Prostate gland (tissue), 2 donors: ENCODE data around the gene CSNK1G3. TPM values are rescaled to one million over a fixed set of nuclear protein-coding genes. Genes with fewer than 3 reads are reported as not detected.
"Not testable (repeated sequence)": the region's sequence is repeated elsewhere in the genome, so short reads cannot be mapped to it uniquely, and the experiment has no call there.

Experiments
- DNase-seq: peaks from one replicate; pipeline ENCODE4 v3.0.0-alpha.2; 2019; ENCODE audit warnings: low spot score
- H3K27ac ChIP-seq, 2 donors: fragments of 200-600 bp; sonication (generic); 2 replicates each; pipeline ENCODE4 v1.5.1; 2017 to 2019
- H3K27me3 ChIP-seq: fragments of 200-600 bp; sonication (generic); replicated peaks from 2 replicates; pipeline ENCODE4 v1.5.1; 2019; ENCODE audit not compliant: insufficient read depth
- H3K36me3 ChIP-seq, 2 donors: fragments of 200-600 bp; sonication (generic); 1 replicate in 1 of 2; 2 replicates in 1 of 2; pipeline versions ENCODE4 v1.5.1 to v1.8.1; 2017 to 2019
- H3K4me1 ChIP-seq: fragments of 200-600 bp; sonication (generic); replicated peaks from 2 replicates; pipeline ENCODE4 v1.5.1; 2019
- H3K4me3 ChIP-seq, 2 donors: fragments of 200-600 bp; sonication (generic); 2 replicates each; pipeline ENCODE4 v1.5.1; 2017 to 2019
- H3K9me3 ChIP-seq: fragments of 200-600 bp; sonication (generic); 2 replicates; pipeline ENCODE4 v1.5.1; 2017
- CTCF ChIP-seq, 4 experiments: fragments of 200-600 bp in 2 of 4; fragments of 450-650 bp in 2 of 4; sonication (generic) in 2 of 4; IDR thresholded peaks; 1 replicate in 3 of 4; 2 replicates in 1 of 4; pipeline ENCODE4 v1.5.1; 2016 to 2019; ENCODE audit warnings: antibody characterized with exemption in 4 of 4, mild to moderate bottlenecking in 2 of 4, moderate library complexity in 2 of 4
- POLR2A ChIP-seq: fragments of 450-650 bp; IDR thresholded peaks from one replicate; pipeline ENCODE4 v1.6.1; 2016; ENCODE audit warnings: antibody characterized with exemption, mild to moderate bottlenecking
- POLR2AphosphoS5 ChIP-seq: sonication (generic); formaldehyde crosslinking; IDR thresholded peaks from one replicate; pipeline ENCODE4 v1.6.1; 2017; ENCODE audit warnings: antibody characterized with exemption
- WGBS: methylation state at CpG from one replicate; pipeline ENCODE4 v1.1.5; 2018; 5-methylcytosine and 5-hydroxymethylcytosine counted together
- intact Hi-C: fragments of 100-400 bp; cut with DNase I; formaldehyde crosslinking; loops from one replicate; pipeline ENCODE4 v1.14.2; 2022
- total RNA-seq, 2 donors: library from RNA; depleted of rRNA; stranded (reverse); fragments of >200 nt; gene quantifications; one replicate each; pipeline ENCODE4 v1.1.0, GENCODE V29; 2016

Gene CSNK1G3
- total RNA-seq, 2 donors from 2014 or later = 37.1 to 43.1 TPM

- no peaks in the 10 kb centered on the region for H3K9me3 ChIP-seq
- H3K27ac ChIP-seq = no peak overlapping the region
- H3K4me1 ChIP-seq = no peaks in the 10 kb centered on the region
- 97% methylated on average over 2 of the region's 2 CpGs for WGBS
- intact Hi-C loops = no loop called here
- no peak overlapping the region for H3K4me3 ChIP-seq
- no peaks in the 10 kb centered on the region for H3K36me3 ChIP-seq
- no peak for DNase-seq
- TF ChIP-seq POLR2AphosphoS5 (no peak), CTCF (IDR thresholded peaks at IDR 0.05) (no peak), POLR2A (no peak)
- no peaks in the 10 kb centered on the region for H3K27me3 ChIP-seq
These were observed 114.1 kb downstream of the CSNK1G3 start for GRCh38 chr5:123626051-123626450.

- intact Hi-C loops = no loop called here
- Histone ChIP-seq H3K27me3 (no peaks in the 10 kb centered on the region), H3K36me3 (no peaks in the 10 kb centered on the region), H3K27ac (no peak overlapping the region), H3K4me1 (no peaks in the 10 kb centered on the region), H3K9me3 (no peaks in the 10 kb centered on the region), H3K4me3 (no peak overlapping the region)
- DNase-seq = no peak
- WGBS = 87% methylated on average over 10 of the region's 10 CpGs
- TF ChIP-seq POLR2AphosphoS5 (no peak), POLR2A (no peak), CTCF (IDR thresholded peaks at IDR 0.05) (no peak)
These were observed 117.0 kb downstream of the CSNK1G3 start for GRCh38 chr5:123628860-123629544.

- Histone ChIP-seq H3K36me3 (no peaks in the 10 kb centered on the region), H3K27me3 (no peaks in the 10 kb centered on the region), H3K27ac (no peak overlapping the region), H3K4me3 (no peak overlapping the region), H3K9me3 (no peaks in the 10 kb centered on the region), H3K4me1 (no peaks in the 10 kb centered on the region)
- 93% methylated on average over 20 of the region's 21 CpGs for WGBS
- no peak for DNase-seq
- intact Hi-C loops = no loop called here
- no peak for TF ChIP-seq POLR2AphosphoS5
- TF ChIP-seq POLR2A = no peak
- TF ChIP-seq CTCF (IDR thresholded peaks at IDR 0.05) = no peak
These were observed 124.0 kb downstream of the CSNK1G3 start for GRCh38 chr5:123636006-123636405.

DNA sequence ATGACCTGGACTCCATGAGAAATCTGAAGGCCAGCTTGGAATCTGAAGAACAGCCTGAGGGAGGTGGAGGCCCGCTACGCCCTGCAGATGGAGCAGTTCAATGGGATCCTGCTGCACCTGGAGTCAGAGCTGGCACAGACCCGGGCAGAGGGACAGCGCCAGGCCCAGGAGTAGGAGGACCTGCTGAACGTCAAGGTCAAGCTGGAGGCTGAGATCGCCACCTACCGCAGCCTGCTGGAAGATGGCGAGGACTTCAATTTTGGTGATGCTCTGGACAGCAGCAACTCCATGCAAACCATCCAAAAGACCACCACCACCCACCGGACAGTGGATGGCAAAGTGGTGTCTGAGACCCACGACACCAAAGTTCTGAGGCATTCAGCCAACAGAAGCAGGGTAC, 125.1 kb downstream of the CSNK1G3 start:
- H3K4me3 ChIP-seq, H3K4me1 ChIP-seq, H3K36me3 ChIP-seq, DNase-seq, H3K27ac ChIP-seq, intact Hi-C loops, H3K27me3 ChIP-seq, H3K9me3 ChIP-seq: not testable (repeated sequence)
- over 99% methylated on average over 10 of the region's 10 CpGs for WGBS

DNA sequence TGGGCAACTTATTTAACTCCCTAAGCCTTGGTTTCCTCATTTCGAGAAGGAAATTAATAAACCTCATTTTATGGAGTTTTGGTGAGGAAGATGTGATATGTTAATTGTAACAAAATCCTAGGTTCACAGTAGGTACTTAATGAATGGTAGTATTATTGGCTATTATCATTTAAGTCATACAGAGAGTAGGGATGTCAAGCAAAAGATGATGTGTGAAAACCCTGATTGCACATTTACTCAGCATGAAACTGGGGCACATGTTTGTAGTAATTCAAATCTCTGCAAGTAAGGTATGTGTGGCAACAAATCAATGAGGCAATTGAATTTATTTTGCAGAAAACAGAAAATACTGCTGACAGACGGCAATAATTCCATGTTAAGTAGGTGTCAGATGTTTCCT, 127.3 kb downstream of the CSNK1G3 start:
- WGBS = 91% methylated on average over 2 of the region's 2 CpGs
- intact Hi-C loops = no loop called here
- TF ChIP-seq POLR2AphosphoS5 (no peak), POLR2A (no peak), CTCF (IDR thresholded peaks at IDR 0.05) (no peak)

More for the DNA sequence above, 127.3 kb downstream of the CSNK1G3 start:
- Histone ChIP-seq H3K27ac (no peak overlapping the region), H3K27me3 (no peaks in the 10 kb centered on the region), H3K36me3 (no peaks in the 10 kb centered on the region), H3K4me1 (no peaks in the 10 kb centered on the region), H3K4me3 (no peak overlapping the region), H3K9me3 (no peaks in the 10 kb centered on the region)
- DNase-seq = no peak
